Mesothelial cell of epicardium (in vitro differentiated cells): ENCODE data around the gene NEK6. TPM values are rescaled to one million over a fixed set of nuclear protein-coding genes. Genes with fewer than 3 reads are reported as not detected.

Experiments used
- DNase-seq, 2 experiments: peaks; one replicate each; pipeline ENCODE4 v3.0.0; 2021; ENCODE audit warnings: low spot score in 2 of 2; ENCODE audit not compliant: unreplicated experiment in 2 of 2
- H3K27ac Mint-ChIP-seq: 2 replicates; pipeline ENCODE4 v1.8.0; 2021; ENCODE audit warnings: mixed read lengths
- H3K27me3 Mint-ChIP-seq: 2 replicates; pipeline ENCODE4 v1.8.0; 2021; ENCODE audit warnings: low read depth, mixed read lengths
- H3K36me3 Mint-ChIP-seq: 2 replicates; pipeline ENCODE4 v1.8.0; 2021; ENCODE audit warnings: mixed read lengths
- H3K4me1 Mint-ChIP-seq: 2 replicates; pipeline ENCODE4 v1.8.0; 2021; ENCODE audit warnings: mixed read lengths
- H3K4me3 Mint-ChIP-seq: 2 replicates; pipeline ENCODE4 v1.8.0; 2021; ENCODE audit warnings: mild to moderate bottlenecking, moderate library complexity, mixed read lengths
- H3K9me3 Mint-ChIP-seq: 2 replicates; pipeline ENCODE4 v1.8.0; 2021; ENCODE audit warnings: mixed read lengths
- total RNA-seq: library from RNA; stranded (reverse); gene quantifications from 3 replicates; pipeline ENCODE4 v1.2.1, GENCODE V29; 2021
- TF ChIP-seq, protein P1 (sequence below): fragments of 200-600 bp; sonication (generic); IDR thresholded peaks from one replicate; pipeline ENCODE4 v1.5.0; 2021; ENCODE audit warnings: antibody characterized with exemption; ENCODE audit not compliant: unreplicated experiment

Gene NEK6
- total RNA-seq, 1 donor from 2014 or later: 42.9 TPM

DNA sequence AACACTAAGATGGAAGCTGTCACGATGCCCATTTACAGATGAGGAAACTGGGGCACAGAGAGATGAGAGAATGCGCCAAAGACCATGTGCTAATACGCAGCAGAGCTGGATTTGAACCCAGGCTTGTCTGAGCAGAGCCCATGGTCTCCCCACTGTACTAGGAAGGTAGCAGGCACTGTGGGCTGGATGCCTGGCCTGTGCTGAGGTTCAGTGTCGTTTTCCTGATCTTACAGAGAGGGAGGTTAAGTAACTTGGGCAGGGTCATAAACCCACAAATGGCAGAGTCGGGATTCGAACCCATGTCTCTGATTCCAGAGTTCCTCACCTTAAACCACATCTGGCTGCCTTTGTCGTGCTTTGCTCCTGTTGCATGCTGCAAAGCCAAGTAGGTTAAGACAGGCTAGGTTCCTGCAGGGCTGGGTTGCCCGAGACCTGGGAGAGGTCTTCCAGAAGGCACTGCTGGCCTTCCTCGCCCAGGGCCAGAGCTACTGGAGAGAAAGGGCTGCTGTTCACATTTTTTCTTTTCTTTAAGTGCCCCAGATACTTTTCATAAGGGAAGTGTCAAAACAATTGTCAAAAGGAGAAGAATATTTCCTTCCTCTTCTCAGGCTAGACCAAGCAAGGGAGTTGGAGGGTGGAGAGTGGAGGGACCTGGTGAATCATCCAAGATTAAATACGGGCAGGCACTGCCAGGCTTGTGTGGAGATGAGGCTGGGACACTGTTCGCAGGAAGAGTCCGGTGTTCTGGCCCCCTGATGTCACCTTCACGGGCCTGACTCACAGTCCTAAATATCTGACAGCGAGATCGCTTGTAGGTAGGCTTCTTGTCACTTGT lies 3.2 kb downstream of the NEK6 start:
- TF ChIP-seq, protein P1, sequence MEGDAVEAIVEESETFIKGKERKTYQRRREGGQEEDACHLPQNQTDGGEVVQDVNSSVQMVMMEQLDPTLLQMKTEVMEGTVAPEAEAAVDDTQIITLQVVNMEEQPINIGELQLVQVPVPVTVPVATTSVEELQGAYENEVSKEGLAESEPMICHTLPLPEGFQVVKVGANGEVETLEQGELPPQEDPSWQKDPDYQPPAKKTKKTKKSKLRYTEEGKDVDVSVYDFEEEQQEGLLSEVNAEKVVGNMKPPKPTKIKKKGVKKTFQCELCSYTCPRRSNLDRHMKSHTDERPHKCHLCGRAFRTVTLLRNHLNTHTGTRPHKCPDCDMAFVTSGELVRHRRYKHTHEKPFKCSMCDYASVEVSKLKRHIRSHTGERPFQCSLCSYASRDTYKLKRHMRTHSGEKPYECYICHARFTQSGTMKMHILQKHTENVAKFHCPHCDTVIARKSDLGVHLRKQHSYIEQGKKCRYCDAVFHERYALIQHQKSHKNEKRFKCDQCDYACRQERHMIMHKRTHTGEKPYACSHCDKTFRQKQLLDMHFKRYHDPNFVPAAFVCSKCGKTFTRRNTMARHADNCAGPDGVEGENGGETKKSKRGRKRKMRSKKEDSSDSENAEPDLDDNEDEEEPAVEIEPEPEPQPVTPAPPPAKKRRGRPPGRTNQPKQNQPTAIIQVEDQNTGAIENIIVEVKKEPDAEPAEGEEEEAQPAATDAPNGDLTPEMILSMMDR: no peak
- H3K4me3 Mint-ChIP-seq: no peak overlapping the region
- DNase-seq: no peak
- no peaks in the 10 kb centered on the region for H3K36me3 Mint-ChIP-seq
- H3K27ac Mint-ChIP-seq: peak overlapping the region; percentile 49
- peaks cover 45% of the 10 kb centered on the region for H3K4me1 Mint-ChIP-seq
- peaks cover 4% of the 10 kb centered on the region for H3K27me3 Mint-ChIP-seq
- H3K9me3 Mint-ChIP-seq: no peaks in the 10 kb centered on the region

DNA sequence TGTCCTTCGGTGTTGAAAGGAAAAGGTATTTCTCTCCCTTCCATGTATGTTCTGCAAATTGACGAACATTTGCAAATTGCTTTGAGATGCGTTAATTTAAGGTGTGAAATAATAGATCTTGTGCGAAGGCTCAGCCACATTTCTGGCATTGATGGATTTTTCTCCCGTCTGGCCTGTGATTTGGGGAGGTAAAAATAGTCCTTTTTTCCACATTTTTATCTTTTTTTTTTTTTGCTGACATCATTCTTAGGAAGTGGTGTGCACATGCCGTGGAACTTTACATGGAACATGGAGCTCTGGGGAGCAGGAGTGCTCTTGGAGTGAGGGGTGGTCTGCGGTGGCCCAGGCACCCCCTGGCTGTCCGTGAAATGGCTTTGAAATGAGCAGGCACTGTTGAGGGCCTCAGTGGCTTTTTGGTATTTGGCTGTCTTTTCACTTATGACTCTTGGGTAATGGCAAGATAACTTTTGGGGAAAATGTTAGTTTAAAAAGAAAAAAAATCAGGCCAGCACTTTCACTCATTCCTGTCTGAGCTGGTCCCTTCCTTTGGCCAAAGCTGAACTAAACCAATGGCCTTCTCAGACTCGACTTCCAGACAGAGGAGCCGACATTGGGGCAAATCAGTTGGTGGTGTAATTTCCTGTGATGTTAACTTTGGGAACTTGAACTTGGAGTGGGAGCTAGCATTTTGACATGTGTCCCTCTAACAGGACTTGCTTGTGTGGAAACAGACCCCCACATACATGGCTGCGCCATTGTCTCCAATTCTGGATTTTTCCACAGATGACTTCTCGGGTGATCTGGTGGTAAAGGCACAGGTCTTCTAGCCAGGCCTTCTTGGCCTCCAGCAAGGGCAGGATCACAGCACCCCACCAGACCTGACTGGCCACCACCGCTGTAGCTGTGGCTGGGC lies 4.2 kb downstream of the NEK6 start:
- Mint-ChIP-seq H3K36me3 (no peaks in the 10 kb centered on the region), H3K27me3 (peaks cover 2% of the 10 kb centered on the region), H3K27ac (peak overlapping the region; percentile 83), H3K4me3 (peak overlapping the region; percentile 10), H3K4me1 (peaks cover 45% of the 10 kb centered on the region), H3K9me3 (no peaks in the 10 kb centered on the region)
- DNase-seq: no peak
- TF ChIP-seq, protein P1: no peak

DNA sequence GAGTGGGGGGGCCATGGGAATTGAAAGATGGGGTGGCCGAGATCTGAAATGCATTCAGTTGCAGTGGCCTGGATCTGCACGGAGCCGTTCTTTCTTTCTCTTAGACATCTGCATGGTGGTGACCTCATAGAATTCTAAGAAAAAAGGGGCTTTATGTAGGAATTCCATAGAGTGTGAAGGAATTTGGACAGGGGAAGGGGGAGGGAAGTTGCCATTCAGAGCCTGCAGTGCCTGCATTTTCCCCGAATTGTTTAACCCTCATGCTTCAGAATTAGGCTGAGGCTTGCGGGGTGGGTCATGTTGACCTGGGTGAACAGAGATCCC lies 4.9 kb downstream of the NEK6 start:
- DNase-seq: no peak
- peak overlapping the region; percentile 10 for H3K4me3 Mint-ChIP-seq
- TF ChIP-seq, protein P1: no peak

DNA sequence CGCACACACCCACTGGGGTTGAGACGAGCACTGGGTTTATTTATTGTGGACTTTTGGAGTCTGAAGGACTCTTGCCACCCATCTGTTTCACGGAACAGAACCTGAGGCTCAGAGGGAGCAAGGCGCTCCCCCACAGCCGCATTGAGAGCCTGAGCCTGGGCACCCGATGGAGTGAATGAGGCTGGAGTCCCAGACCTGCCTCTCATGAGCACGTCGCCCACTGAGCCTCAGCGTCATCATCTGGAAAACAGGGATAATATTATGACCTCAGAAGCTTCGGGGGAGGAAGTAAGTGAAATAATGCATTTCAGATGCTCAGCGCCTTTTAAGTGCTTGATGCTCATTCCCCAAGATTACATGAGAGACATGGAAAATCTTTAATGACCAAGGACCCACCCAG lies 5.5 kb downstream of the NEK6 start:
- TF ChIP-seq, protein P1: no peak
- H3K4me1 Mint-ChIP-seq: peaks cover 44% of the 10 kb centered on the region
- no peak overlapping the region for H3K4me3 Mint-ChIP-seq
- H3K27ac Mint-ChIP-seq: peak overlapping the region; percentile 21
- H3K27me3 Mint-ChIP-seq: no peaks in the 10 kb centered on the region
- H3K9me3 Mint-ChIP-seq: no peaks in the 10 kb centered on the region
- H3K36me3 Mint-ChIP-seq: no peaks in the 10 kb centered on the region
- no peak for DNase-seq

More for the DNA sequence above, 4.9 kb downstream of the NEK6 start:
- H3K36me3 Mint-ChIP-seq: no peaks in the 10 kb centered on the region
- no peaks in the 10 kb centered on the region for H3K9me3 Mint-ChIP-seq
- no peaks in the 10 kb centered on the region for H3K27me3 Mint-ChIP-seq
- H3K4me1 Mint-ChIP-seq: peaks cover 45% of the 10 kb centered on the region
- peak overlapping the region; percentile 83 for H3K27ac Mint-ChIP-seq

DNA sequence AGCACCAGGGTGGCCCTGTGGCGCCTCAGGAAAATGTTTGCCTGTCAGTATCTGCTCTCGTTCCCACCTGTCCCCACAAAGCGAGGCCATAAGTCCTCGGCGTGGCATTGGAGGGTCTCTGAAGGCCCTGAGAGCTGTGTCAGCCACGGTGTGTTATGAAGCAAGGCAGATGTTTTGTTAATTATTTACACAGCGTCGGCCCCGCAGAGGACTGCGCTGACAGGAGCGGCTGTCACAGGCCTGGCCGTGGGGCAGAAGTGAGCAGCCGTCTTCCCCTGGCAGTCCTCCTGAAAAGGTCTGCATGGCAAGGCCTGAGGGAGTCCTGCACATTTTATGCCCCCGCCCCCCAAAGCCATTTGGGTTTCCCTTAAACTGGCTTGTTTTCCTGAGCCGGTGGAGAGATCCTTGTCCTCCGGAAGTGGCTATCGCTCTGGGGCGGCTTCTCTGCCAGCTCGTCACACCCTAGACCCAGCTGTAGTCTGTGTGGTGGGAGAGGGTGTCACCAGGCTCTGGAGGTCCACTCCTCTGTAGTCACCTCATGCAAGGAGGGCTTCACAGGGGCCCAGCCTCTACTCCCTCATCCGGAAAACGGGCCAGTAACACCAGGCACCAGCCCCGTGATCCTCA lies 6.2 kb downstream of the NEK6 start:
- peaks cover 38% of the 10 kb centered on the region for H3K4me1 Mint-ChIP-seq
- no peaks in the 10 kb centered on the region for H3K27me3 Mint-ChIP-seq
- H3K9me3 Mint-ChIP-seq: no peaks in the 10 kb centered on the region
- DNase-seq: no peak
- no peak overlapping the region for H3K4me3 Mint-ChIP-seq
- no peaks in the 10 kb centered on the region for H3K36me3 Mint-ChIP-seq
- TF ChIP-seq, protein P1: no peak
- H3K27ac Mint-ChIP-seq: no peak overlapping the region
